ENCODE results near the gene HCN1.

DNA sequence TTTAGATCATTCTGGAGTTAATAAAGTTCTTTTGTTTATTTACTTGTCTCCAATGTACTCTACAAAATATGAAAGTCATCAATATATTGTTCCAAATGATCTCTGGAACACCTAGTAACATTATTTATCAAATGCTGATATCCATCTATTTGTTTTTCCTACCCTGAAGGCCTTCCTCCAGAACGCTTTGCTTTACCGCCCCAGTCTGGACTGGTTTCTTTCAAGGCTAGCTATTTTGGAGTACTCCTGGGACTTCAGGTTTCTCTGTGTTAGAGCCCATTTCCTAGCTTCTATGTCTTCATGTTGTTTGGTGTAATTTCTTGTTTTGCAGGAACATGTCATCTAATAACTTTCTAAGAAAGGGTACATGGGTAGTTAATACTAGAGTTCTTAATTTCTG lies 9.6 kb downstream of the HCN1 start:
- TF ChIP-seq GATA2 (IDR thresholded peaks at IDR 0.05; ENCODE audit: low read depth, low read length) (no peak), GATA3 (IDR thresholded peaks at IDR 0.05; ENCODE audit: low read depth, low read length) (no peak)

Measured in SH-SY5Y (cell line).